HG02970 (cell line): ENCODE measurements around the gene LRMDA.
A peak's percentile ranks its signal among the peaks of the same experiment; 100 is the strongest.
"Not testable (repeated sequence)": the region's sequence is repeated elsewhere in the genome, so short reads cannot be mapped to it uniquely, and the experiment has no call there.

Source experiments
- ATAC-seq: cut with Tn5 transposase; IDR thresholded peaks from one replicate; pipeline ENCODE4 v1.9.1; 2021; ENCODE audit warnings: mild to moderate bottlenecking, moderate library complexity, moderate number of reproducible peaks; ENCODE audit not compliant: unreplicated experiment, low FRiP score

The LRMDA gene

DNA sequence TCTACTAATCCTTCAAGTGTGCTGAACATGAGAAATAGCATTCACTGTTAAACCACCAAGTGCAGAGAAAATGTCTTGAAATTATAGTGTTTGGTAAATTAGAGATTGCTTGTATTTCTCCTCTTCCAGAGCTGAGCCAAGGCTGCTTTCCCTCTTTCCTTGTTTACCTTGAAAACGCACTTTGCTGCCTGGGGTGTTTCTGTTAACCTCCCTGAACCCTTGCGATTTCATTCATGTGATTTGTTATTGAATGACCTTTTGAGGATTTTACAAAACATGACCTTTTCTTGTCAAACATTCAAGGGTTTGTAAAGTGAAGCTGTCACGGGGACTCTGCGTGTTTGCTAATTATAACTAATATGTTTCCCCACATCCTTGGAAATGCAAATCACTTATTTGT lies 169.4 kb downstream of the LRMDA start:
- no peak for ATAC-seq

DNA sequence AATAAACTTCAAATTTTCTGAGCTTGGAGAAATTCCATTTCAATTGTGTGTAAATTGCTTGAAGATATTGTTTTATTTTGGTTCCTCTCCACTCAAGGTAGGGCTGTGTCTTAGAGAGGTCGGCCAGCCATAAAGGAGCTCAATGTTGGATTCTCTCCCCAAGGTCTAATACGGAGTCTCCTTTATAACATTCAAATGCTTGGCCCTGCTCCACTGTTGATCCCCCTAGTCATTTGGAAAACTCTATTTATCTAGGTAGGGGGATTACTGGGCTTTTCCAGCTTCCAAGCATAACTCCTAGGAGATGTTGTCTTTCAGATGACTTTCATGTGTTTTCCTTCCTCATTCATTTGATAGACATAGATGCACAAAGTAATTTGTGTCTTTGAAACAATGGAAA lies 170.9 kb downstream of the LRMDA start:
- no peak for ATAC-seq

DNA sequence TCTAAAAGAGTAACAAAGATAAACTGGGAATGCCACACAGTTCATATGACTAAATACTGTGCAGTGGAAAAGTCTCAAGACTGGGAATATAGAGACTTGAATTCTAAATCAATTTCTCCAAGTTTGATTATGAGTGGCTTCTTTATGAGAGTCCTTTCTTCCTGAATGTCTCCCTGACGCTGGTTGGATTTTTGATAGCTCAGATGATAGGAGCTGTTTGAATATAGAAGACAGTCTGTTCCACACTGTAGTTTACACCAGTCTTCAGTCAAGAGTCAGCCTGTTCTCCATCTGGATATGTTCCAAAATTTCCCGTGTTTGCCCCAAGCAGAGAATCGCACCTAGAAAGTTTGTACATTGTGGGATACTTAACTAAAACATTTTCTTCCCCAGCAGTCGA lies 173.7 kb downstream of the LRMDA start:
- no peak for ATAC-seq

DNA sequence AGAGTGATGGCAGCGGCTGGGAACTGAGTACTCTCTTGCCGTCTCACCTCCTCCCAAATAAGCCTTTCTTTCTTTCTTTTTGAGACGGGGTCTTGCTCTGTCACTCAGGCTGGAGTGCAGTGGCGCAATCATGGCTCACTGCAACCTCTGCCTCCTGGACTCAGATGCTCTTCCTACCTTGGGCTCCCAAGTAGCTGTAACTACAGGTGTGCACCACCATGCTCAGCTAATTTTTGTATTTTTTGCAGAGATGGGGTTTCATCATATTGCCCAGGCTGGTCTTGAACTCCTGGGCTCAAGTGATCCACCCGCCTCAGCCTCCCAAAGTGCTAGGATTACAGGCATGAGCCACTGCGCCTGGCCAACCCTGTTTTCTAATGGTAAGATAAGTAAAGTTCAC lies 174.4 kb downstream of the LRMDA start:
- not testable (repeated sequence) for ATAC-seq

DNA sequence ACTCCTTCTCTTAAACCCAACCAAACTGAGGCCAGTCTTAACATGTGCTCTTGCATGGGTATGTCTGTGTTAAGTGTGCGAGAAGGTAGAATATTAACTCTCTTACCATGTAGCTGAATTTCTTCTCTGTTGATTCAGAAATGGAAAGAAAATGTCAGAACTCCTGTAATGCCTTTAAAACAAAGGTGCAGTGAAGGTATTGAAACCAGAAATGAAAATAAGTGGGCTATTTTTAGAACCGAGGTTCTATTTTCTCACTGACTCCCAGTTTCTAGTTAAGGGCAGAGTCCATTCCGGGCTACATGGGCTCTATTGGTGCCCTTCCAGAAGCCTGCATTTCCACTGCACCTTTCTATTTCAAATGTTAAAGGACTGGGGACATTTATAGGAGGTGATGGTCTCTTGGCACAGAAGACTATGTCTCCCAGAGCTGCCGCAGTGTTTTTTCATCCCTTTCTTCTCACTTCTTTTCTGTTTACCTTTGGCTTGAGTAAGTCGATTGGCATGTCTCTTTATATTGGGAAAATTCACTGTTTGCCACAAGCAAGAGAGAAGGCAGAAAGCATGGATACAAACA lies 174.9 kb downstream of the LRMDA start:
- ATAC-seq, result peak; percentile 68

DNA sequence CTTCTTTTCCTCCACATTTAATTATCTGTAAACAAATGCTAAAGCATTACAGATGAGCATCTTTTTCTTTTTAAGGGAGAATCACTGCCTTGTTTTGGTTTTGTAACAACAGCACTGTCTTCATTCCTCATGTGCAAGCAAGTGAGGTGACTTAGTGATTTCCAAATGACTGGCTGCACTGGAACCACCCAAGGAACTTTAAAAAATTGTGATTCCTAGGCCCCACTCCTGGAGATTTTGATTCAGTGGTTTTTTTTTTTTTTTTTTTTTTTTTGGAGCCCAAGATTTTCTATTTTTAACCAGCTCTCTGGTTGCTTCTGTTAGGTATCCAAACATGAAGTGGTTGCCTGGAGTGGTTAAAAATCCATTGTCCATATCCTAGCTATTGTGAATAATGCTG lies 176.2 kb downstream of the LRMDA start:
- no peak for ATAC-seq

DNA sequence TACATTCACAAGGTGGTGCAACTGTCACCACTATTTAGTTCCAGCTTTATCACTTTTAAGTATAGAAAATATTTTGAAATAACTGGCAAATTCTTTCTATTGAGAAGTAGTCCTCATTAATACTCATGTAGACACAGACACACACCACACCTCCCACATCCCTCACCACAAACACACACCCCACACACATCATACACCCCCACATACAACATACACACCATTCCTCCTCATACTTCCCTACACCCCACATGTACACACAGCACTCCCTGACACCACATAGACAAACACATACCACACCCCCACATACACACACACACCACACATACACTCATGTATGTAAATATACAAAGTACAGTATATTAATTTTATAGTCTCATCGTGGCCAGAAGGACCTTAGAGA lies 178.8 kb downstream of the LRMDA start:
- ATAC-seq, result no peak

DNA sequence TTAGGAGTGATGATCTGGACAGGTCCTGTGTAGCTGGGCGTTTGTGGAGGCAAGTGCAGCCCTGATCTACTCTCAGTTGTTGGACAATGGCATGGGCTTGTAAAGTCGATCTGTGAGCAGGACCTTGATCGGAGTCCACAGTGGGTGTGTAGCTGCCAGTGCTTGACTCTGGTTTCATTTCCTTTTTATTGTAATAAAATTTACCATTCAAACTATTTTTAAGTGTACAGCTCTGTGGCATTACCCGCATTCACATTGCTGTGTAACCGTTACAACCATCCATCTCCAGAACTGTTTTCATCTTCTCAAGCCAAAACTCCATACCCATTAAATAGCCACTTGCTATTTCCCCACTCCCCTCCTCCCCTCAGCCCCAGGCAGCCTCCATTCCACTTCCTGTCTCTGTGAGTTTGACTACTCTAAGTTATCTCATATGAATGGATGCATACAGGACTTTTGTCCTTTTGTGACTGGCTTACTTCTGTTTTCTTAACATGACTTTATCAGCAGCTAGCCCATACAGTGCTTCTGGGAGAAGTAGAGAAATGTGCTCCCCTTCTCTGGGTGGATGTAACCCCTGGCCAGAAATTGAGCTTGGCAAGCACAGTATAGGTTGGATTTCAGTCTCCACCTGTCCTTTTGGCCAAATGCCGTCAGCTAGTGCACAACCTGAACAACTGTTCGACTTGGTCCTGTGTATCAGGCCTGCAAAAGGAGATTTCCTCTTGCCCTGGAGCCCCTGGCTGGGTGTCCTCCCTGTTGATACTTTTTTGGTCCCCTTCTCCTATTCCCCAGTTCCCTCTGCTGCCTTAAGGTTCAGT lies 180.0 kb downstream of the LRMDA start:
- no peak for ATAC-seq

DNA sequence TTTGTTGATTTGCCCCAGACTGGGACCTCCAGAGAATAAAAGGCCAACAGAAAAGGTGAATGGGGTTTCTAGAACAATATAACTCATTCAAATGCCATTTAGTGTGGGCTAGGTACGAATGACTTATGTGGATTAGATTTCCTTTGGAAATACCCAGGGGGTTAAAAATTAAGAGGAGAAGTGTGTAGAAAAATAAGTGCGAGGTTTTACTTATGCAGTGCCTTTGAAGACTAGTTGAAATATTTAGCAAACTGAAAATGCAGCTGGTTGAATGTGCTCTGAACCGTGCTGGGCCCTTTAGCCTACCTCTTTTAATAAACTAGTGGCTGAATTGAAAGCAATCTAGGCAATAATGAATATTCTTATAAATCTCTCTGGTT lies 180.6 kb downstream of the LRMDA start:
- ATAC-seq, result no peak

DNA sequence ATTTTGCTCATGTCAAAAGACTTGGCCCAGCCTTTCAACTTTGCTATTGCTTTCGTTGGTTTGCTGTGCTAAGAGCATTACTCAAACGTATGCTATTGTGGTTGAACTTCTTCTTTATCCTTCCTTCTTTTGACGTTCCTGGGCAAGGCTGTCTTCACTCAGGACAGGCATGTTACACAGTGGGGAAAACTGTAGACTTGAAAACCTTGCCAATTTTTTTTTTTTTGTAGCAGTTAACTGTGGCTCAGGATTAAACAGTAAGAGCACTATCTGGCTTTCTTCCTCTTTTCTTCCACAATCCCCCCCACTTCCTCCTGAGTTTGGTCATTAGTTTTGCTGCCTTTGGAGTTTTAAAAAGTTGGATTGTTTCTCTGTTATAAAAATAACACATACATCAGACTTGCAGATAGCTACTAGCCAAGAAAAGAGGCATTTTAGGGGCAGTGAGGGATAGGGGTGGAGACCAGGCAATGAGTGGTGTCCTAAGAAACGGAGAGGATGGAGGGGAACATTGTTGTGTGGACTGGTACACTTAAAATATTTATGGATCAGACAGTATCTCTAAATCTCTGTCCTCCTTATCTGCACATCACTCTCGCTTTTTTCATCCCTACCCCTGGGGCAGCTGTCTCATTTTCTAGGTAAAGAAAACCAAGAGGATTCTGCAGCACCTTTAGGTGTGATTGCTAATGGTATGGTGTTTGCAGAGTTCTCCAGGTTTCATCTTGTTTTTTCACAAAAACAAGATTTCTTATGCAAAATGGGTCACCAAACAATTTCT lies 181.7 kb downstream of the LRMDA start:
- no peak for ATAC-seq

DNA sequence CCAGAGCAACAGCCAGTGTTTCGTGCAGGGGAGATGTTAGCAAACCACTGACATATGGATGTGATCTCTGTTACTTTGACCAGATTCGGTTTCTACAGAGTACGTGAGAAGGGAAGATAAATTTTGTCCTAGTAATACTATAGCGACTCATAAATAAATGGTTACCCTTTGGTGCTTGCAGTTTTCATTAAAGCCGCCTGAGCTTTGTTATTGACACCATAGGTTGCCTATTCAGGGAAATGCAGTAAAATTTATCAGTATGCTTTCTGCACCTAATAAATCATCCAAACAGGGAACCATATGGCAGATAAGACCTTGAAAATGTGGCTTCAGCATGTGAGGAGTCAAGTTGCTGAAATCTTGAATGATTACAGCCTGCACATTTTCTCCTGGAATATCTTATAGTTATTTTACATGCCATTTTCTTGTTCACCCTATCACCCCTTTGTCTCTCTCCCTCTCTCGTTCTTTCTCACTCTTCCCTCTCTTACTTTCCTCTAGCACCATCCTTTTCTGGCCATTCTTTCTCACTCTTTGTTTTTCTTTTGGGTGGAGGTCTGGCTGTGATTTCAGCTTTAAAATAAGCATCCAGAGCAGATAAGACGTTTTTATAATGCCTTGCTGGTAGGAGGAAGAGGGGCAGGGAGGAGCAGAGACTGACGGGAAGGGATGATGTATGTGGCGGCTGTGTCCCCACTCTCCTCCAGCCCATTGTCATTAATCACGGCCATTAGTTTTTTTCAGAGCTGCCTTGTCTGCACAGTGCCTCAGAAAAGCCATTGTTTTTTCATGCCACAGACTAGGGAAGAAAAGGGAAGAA lies 182.5 kb downstream of the LRMDA start:
- peak; percentile 45 for ATAC-seq

DNA sequence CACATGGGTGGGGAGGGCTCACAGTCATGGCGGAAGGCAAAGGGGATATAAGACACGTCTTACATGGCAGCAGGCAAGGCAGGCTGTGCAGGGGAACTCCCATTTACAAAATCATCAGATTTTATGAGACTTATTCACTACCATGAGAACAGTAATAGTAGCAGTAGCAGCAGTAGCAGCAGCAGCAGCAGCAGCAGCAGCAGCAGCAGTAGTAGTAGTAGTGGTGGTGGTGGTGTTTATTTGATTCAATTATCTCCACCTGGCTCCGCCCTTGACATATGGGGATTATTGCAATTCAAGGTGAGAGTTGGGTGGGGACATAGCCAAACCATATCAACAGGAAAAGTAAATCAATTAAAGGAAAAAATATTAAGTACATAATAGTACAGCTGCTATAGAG lies 184.7 kb downstream of the LRMDA start:
- no peak for ATAC-seq

DNA sequence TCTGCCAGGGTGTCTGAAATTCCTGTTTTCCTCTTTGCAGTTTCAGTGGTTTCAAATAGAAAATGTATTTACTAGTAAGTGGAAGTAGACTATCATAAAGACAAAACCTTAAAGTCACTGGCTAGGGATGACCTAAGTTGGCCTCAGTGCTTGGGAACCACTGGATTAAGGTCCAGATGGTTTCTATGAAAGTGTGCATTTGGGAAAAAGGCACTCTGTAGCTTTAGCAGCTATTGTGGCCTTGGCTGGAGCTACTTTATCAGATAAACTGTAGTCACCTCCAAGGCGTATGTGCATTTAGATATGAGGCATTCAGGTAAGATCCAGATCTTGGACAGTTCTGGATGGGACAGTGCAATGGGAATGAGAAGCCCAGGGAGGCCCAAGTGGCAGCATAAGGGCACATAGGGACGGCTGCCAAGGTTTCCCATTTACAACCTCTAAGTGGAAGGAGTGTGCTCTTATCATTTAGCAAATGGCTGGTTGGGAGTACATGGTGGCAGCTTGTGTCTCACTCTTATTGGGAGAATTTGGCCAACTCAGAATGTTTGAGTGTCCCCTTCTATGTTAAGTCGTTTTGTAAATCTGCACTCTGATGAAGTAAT lies 185.6 kb downstream of the LRMDA start:
- no peak for ATAC-seq

DNA sequence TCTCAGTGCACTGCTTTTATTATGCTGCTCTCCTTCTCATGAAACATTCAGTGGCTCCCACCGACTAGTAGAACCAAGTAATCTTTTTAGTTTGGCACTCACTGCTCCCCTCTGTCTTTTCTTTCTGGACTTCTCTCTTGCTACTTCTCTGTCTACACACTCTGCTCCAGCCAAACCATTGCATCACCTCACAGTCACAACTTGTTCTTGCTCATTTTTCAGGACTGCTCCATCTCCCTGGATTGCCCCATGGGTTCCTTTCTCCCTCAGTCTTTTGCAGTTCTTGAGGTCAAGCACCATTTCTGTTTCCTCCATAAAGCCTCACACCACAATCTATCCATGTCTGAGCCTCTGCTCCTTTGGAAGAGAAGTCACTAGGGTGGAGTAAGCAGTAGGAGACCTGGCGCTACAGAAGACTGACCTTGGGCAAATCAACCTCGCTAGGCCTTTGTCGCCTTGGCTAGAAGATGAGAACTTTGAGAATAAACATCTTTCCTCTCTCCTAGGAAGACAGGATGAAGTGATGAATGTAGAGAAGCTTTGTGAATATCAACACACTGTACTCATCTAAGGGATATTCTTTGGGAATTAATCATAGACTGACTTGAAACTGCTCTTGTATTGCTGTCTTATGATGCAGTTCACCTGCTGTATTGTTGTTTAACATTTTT lies 186.2 kb downstream of the LRMDA start:
- ATAC-seq, result no peak

DNA sequence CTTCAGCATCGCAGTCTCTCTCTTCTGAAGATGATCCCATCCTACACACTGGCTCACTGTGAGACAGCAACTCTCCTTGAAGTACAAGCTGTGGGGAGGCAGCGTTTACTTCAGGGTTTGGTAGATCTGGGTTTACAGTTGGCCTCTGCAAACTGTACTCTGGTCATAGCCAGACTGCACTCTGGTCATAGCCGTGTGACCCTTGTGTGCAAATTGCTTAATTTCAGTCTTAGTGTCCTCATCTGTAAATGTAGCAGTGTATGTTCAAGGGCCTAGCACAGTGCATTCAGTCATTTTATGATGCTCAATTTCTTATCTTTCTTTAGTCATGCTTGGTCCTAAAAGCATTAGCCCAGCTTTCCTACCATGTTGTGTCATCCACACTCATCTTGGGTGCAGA lies 188.2 kb downstream of the LRMDA start:
- ATAC-seq, result no peak

DNA sequence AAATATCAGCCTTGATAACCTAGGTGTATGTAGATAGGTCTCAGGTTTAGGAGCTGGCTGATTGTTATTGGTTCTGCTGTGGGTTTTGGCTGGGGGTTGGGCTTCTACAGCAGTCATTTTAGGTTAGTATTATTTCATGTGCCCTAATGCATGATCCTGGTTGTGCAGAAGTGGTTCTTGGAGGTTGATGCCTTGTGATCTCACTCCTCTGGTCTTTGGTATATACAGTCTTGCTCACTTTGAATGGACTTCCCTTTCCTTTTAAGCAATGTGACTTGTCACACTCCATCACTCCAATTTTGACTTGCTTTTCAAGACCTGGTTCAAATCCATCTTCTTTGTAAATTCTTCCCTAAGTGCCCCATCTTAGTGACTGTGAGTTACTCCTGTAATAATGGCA lies 188.9 kb downstream of the LRMDA start:
- no peak for ATAC-seq

DNA sequence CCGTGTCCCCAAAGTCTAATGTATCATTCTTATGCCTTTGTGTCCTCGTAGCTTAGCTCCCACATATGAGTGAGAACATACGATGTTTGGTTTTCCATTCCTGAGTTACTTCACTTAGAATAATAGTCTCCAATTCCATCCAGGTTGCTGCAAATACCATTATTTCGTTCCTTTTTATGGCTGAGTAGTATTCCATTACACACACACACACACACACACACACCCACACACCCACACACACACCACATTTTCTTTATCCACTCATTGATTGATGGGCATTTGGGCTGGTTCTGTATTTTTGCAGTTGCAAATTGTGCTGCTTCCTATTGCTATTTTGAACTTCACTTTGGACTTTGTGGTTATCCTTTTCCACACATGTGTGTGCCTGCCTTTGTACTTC lies 189.6 kb downstream of the LRMDA start:
- not testable (repeated sequence) for ATAC-seq

DNA sequence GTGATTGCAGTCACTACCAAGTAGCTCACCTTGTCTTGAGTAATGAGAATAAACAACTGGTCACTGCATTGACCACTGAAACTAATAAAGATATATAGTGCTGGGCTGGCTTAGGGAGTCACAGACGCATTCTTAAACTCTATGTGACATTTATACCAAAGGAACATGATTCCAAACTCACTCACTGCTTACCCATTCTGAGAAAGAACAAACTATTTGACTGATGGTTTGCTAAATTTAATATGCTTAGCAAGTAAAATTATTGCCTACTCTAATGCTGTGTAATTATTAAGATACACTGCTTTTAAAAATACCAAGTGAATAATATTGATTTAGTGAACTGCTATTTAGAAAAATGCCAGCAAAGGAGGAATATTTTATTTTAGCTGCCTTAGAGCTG lies 191.1 kb downstream of the LRMDA start:
- no peak for ATAC-seq

DNA sequence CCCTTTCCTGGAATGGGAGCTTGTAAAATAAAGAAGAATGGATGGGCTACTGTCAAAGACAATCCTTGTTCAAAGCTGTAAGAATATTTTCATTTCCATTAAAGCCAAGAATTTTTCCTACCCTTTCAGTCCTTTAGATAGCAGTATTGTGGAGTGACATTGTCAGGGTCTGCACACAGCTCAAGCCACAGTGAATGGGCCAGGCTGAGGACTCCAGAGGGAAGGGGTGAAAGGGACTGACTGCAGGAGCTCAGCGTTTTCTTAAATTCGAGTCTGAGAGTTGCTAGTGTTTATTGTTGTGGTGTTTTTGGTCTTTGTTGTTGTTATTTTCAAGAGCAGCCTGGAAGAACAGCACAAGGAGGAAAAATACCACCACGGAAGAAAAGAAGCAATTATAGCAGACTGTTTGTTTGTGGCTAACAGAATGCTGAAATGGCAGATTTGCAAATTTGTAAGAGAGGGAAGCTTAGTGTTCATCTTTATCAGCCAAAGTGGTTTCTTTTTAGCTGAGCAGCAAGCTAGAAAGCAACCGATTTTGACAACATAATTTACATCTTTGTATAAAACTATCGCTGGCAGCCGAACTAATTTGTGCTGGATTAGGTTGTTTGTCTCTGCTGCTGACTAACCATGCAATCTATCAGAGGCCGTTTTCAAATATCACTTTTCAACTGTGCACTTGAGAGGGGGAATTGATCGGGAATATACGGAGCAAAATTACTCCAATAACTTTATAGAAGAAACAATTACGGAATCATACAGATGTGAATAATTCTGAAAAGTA lies 192.1 kb downstream of the LRMDA start:
- no peak for ATAC-seq
